Peyer's patch (tissue), 4 donors: ENCODE measurements around the gene DEPDC4.

Experiments
- POLR2A ChIP-seq, 2 donors: fragments of 450-650 bp; IDR thresholded peaks; one replicate each; pipeline ENCODE4 v1.5.1; 2017; ENCODE audit warnings: antibody characterized with exemption in 2 of 2, mild to moderate bottlenecking in 2 of 2, moderate library complexity in 2 of 2
- TF ChIP-seq, protein P1 (sequence below), 6 experiments: fragments of 450-650 bp in 4 of 6; fragments of 200-600 bp in 2 of 6; sonication (generic) in 1 of 6; IDR thresholded peaks; one replicate each; pipeline ENCODE4 v1.5.1; 2017 to 2019; ENCODE audit warnings: antibody characterized with exemption in 6 of 6, mild to moderate bottlenecking in 3 of 6, moderate library complexity in 1 of 6

DNA sequence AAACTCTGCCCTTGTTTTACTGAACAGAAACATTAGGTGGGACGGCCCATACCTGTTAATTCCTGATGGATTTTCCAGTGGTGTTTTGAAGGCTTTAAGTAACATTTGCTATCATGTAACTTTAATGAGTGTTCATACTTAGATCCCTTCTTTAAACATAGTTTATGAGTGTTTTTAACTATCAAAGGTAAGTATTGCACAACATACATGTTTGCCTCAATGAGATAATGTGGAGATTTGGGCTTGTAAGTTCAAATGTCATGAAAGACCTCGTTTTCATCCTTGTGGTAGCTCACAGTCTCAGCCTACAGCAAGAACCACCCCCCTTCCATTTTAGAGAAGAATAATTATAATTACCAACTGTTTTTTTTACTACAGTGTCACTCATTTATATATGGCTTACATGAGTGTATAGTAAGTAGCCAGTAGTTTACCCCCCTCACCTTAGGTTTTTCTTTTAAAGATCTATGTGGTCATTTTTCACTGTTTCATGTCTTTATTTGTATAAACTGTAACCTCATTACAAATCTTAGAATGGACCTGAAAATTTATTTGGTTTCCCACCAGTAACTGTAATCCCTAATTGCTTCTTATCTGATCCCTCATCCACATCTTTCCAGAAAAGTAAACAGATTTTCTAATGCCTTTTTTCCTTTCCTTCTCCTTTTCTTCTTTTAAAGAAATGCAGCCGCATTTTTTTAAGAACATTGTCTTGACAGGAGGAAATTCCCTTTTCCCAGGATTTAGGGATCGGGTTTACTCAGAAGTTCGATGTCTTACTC is 47.4 kb downstream of the DEPDC4 start:
- TF ChIP-seq, protein P1, sequence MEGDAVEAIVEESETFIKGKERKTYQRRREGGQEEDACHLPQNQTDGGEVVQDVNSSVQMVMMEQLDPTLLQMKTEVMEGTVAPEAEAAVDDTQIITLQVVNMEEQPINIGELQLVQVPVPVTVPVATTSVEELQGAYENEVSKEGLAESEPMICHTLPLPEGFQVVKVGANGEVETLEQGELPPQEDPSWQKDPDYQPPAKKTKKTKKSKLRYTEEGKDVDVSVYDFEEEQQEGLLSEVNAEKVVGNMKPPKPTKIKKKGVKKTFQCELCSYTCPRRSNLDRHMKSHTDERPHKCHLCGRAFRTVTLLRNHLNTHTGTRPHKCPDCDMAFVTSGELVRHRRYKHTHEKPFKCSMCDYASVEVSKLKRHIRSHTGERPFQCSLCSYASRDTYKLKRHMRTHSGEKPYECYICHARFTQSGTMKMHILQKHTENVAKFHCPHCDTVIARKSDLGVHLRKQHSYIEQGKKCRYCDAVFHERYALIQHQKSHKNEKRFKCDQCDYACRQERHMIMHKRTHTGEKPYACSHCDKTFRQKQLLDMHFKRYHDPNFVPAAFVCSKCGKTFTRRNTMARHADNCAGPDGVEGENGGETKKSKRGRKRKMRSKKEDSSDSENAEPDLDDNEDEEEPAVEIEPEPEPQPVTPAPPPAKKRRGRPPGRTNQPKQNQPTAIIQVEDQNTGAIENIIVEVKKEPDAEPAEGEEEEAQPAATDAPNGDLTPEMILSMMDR (IDR thresholded peaks at IDR 0.05) = no peak
- no peak for TF ChIP-seq POLR2A (IDR thresholded peaks at IDR 0.05)
